Smooth muscle cell (in vitro differentiated cells): ENCODE measurements around the gene SIAH3. TPM values are rescaled to one million over a fixed set of nuclear protein-coding genes. Genes with fewer than 3 reads are reported as not detected.

Experiments
- DNase-seq: peaks from one replicate; lab custom pipeline; 2025; ENCODE audit not compliant: unreplicated experiment; lab: John Stamatoyannopoulos, UW
- H2AFZ ChIP-seq: fragments of 200-600 bp; sonication (generic); 2 replicates; pipeline ENCODE4 v1.6.0; 2016; ENCODE audit warnings: antibody characterized with exemption, low read depth, mild to moderate bottlenecking
- H3F3A ChIP-seq: fragments of 200-600 bp; sonication (generic); 2 replicates; pipeline ENCODE4 v1.6.0; 2017; ENCODE audit warnings: antibody characterized with exemption, low read depth
- H3K27ac ChIP-seq: fragments of 200-600 bp; sonication (generic); 2 replicates; pipeline ENCODE4 v1.5.1; 2016; ENCODE audit warnings: low read depth, mild to moderate bottlenecking
- H3K27me3 ChIP-seq: fragments of 200-600 bp; sonication (generic); 2 replicates; pipeline ENCODE4 v1.6.1; 2016; ENCODE audit warnings: low read depth, mild to moderate bottlenecking
- H3K36me3 ChIP-seq: fragments of 200-600 bp; sonication (generic); 2 replicates; pipeline ENCODE4 v1.5.1; 2016; ENCODE audit warnings: low read depth
- H3K4me1 ChIP-seq: fragments of 200-600 bp; sonication (generic); 2 replicates; pipeline ENCODE4 v1.5.1; 2016; ENCODE audit warnings: low read depth
- H3K4me2 ChIP-seq: fragments of 200-600 bp; sonication (generic); 2 replicates; pipeline ENCODE4 v1.6.0; 2016; ENCODE audit warnings: mild to moderate bottlenecking
- H3K4me3 ChIP-seq: fragments of 200-600 bp; sonication (generic); 2 replicates; pipeline ENCODE4 v1.5.1; 2016; ENCODE audit warnings: mild to moderate bottlenecking
- H3K79me2 ChIP-seq: fragments of 200-600 bp; sonication (generic); 2 replicates; pipeline ENCODE4 v1.6.0; 2016; ENCODE audit warnings: low read depth, mild to moderate bottlenecking
- H3K9ac ChIP-seq: fragments of 200-600 bp; sonication (generic); 2 replicates; pipeline ENCODE4 v1.6.0; 2016; ENCODE audit warnings: low read depth
- H3K9me3 ChIP-seq: fragments of 200-600 bp; sonication (generic); replicated peaks from 2 replicates; pipeline ENCODE4 v1.5.1; 2016; ENCODE audit warnings: low read depth
- H4K20me1 ChIP-seq: fragments of 200-600 bp; sonication (generic); 2 replicates; pipeline ENCODE4 v1.6.0; 2016; ENCODE audit warnings: low read depth
- WGBS: methylation state at CpG from one replicate; pipeline ENCODE4 v1.1.7; 2016; ENCODE audit warnings: low lambda C conversion rate; 5-methylcytosine and 5-hydroxymethylcytosine counted together
- polyA plus RNA-seq: library from polyadenylated mRNA; unstranded; fragments of >200 nt; fragmentation: Nextera tagmentation; extraction: Ambion mirVana; gene quantifications from 2 replicates; pipeline ENCODE4 v1.2.1, GENCODE V29; 2016
- total RNA-seq: library from RNA; depleted of rRNA; stranded (reverse); fragments of >200 nt; gene quantifications from 2 replicates; pipeline ENCODE4 v1.2.3, GENCODE V29; 2014
- TF ChIP-seq, protein P1 (sequence below): fragments of 200-600 bp; sonication (generic); IDR thresholded peaks from 2 replicates; pipeline ENCODE4 v1.5.1; 2017; ENCODE audit warnings: borderline replicate concordance, mild to moderate bottlenecking, antibody characterized with exemption; ENCODE audit not compliant: insufficient read depth, poor library complexity, severe bottlenecking

SIAH3 gene
- total and polyA plus RNA-seq, 2 experiments from 2014 or later, result not detected

DNA sequence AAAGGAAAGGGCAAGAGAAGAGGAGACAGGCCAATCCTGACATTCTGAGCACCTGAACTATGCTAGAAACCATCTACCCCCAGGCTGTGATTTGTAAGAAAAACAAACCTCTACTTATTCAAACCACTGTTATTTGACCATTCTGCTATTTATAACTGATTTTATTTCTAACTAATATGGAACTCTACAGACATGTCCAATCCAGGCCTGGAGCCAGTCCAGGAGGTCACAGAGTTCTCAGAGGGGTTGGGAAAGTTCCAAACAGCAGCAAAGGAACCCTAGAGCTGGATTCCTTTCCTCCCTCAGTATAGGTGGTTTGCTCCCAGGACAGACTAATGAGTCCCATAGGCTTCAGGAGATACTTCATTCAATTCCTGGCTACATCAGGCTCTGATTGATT is 24.2 kb downstream of the SIAH3 start:
- Histone ChIP-seq H3K36me3 (no peaks in the 10 kb centered on the region), H4K20me1 (no peaks in the 10 kb centered on the region), H3K27me3 (no peaks in the 10 kb centered on the region), H3K9me3 (no peaks in the 10 kb centered on the region), H3K4me3 (no peak overlapping the region), H3K9ac (no peak overlapping the region), H3F3A (no peaks in the 10 kb centered on the region), H2AFZ (no peak overlapping the region), H3K27ac (no peak overlapping the region), H3K79me2 (no peaks in the 10 kb centered on the region), H3K4me1 (no peaks in the 10 kb centered on the region), H3K4me2 (no peak overlapping the region)
- TF ChIP-seq, protein P1, sequence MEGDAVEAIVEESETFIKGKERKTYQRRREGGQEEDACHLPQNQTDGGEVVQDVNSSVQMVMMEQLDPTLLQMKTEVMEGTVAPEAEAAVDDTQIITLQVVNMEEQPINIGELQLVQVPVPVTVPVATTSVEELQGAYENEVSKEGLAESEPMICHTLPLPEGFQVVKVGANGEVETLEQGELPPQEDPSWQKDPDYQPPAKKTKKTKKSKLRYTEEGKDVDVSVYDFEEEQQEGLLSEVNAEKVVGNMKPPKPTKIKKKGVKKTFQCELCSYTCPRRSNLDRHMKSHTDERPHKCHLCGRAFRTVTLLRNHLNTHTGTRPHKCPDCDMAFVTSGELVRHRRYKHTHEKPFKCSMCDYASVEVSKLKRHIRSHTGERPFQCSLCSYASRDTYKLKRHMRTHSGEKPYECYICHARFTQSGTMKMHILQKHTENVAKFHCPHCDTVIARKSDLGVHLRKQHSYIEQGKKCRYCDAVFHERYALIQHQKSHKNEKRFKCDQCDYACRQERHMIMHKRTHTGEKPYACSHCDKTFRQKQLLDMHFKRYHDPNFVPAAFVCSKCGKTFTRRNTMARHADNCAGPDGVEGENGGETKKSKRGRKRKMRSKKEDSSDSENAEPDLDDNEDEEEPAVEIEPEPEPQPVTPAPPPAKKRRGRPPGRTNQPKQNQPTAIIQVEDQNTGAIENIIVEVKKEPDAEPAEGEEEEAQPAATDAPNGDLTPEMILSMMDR, result no peak
- DNase-seq, result no peak

GRCh38 chr13:45826731-45827130 is 24.8 kb downstream of the SIAH3 start:
- H3K4me3 ChIP-seq, result no peak overlapping the region
- no peaks in the 10 kb centered on the region for H3K9me3 ChIP-seq
- no peaks in the 10 kb centered on the region for H4K20me1 ChIP-seq
- H3K27ac ChIP-seq, result no peak overlapping the region
- DNase-seq, result no peak
- H3K4me2 ChIP-seq, result no peak overlapping the region
- no peaks in the 10 kb centered on the region for H3F3A ChIP-seq
- H2AFZ ChIP-seq, result no peak overlapping the region
- TF ChIP-seq, protein P1, result no peak
- no peak overlapping the region for H3K9ac ChIP-seq
- no peaks in the 10 kb centered on the region for H3K36me3 ChIP-seq
- no peaks in the 10 kb centered on the region for H3K79me2 ChIP-seq
- no peaks in the 10 kb centered on the region for H3K4me1 ChIP-seq
- WGBS, result 75% methylated on average over 5 of the region's 5 CpGs
- no peaks in the 10 kb centered on the region for H3K27me3 ChIP-seq

DNA sequence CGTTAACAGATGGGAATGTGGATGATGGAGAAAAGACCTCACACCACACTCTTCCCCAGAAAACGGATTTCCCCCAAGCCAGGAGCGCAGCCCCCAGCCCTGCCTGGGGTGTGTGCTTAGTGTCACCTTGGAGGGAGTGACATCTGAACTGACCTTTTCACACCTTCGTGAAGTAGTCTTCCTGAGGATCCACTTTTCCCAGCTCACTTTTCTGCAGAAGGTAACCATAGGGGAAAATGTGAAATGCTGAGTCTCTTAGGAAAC is 26.2 kb downstream of the SIAH3 start:
- 70% methylated on average over 4 of the region's 4 CpGs for WGBS
- H4K20me1 ChIP-seq, result no peaks in the 10 kb centered on the region
- H2AFZ ChIP-seq, result no peak overlapping the region
- no peaks in the 10 kb centered on the region for H3K36me3 ChIP-seq
- H3F3A ChIP-seq, result no peaks in the 10 kb centered on the region
- no peak overlapping the region for H3K9ac ChIP-seq
- TF ChIP-seq, protein P1, result no peak
- H3K9me3 ChIP-seq, result no peaks in the 10 kb centered on the region
- no peak overlapping the region for H3K4me3 ChIP-seq
- H3K79me2 ChIP-seq, result no peaks in the 10 kb centered on the region
- H3K27ac ChIP-seq, result no peak overlapping the region
- H3K27me3 ChIP-seq, result no peaks in the 10 kb centered on the region
- no peak for DNase-seq
- H3K4me1 ChIP-seq, result no peaks in the 10 kb centered on the region
- H3K4me2 ChIP-seq, result no peak overlapping the region

DNA sequence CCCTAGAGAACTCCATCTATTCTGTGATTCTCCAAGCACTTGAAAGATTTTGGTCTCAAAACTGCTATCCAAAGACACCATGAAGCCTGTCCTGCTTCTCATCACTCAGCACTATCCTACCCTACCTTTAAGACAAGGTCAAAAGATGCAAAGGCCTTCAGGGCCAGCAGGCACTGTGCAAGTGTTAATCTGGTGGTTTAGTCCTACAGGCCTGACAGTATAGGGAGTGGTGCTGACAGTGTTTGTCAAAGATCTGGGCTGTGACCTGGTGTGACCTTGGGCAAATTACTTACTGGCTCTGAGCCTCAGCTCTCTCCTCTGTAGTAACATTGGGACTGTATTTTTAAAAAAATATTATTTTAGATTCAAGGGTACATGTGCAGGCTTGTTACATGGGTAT is 28.0 kb downstream of the SIAH3 start:
- H3K27ac ChIP-seq, result no peak overlapping the region
- no peak overlapping the region for H3K9ac ChIP-seq
- H4K20me1 ChIP-seq, result no peaks in the 10 kb centered on the region
- H3K4me1 ChIP-seq, result no peaks in the 10 kb centered on the region
- no peak overlapping the region for H3K4me2 ChIP-seq
- H3K9me3 ChIP-seq, result no peaks in the 10 kb centered on the region
- H3K36me3 ChIP-seq, result no peaks in the 10 kb centered on the region
- no peaks in the 10 kb centered on the region for H3K27me3 ChIP-seq
- TF ChIP-seq, protein P1, result no peak
- no peaks in the 10 kb centered on the region for H3K79me2 ChIP-seq
- no peak overlapping the region for H2AFZ ChIP-seq
- H3F3A ChIP-seq, result no peaks in the 10 kb centered on the region
- DNase-seq, result no peak
- no peak overlapping the region for H3K4me3 ChIP-seq
